Activated CD4-positive, alpha-beta T cell treated with anti-CD3 and anti-CD28 coated beads for 4 hours (primary cell): Measurements from ENCODE around the gene SLC4A1.
A peak's percentile ranks its signal among the peaks of the same experiment; 100 is the strongest.
"Not testable (repeated sequence)": the region's sequence is repeated elsewhere in the genome, so short reads cannot be mapped to it uniquely, and the experiment has no call there.

Experiments
- DNase-seq, 2 donors: peaks; one replicate each; pipeline ENCODE4 v3.0.0-alpha.2; 2020

The SLC4A1 gene

GRCh38 chr17:44255915-44256314 lies 12.0 kb downstream of the SLC4A1 start:
- no peak for DNase-seq

- DNase-seq: no peak
These were observed 13.4 kb downstream of the SLC4A1 start for GRCh38 chr17:44254361-44255095.

- DNase-seq: no peak
These were observed 14.9 kb downstream of the SLC4A1 start for GRCh38 chr17:44253006-44253405.

DNA sequence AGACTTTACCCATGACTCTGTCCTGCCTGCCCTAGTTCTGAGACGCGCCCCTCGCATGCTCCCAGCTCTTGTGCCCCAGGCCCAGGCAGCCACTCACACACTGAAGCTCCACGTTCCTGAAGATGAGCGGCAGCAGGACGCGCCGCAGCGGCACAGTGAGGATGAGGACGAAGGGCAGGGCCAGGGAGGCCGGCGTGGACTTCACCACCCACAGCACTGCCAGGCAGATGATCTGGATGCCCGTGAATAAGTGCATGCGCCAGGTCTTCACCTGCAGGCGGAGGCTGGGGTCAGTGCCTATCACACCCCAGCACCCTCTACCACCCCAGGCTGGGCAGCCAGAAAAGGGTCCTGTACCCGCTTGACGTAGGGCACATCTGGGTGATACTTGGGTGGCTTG lies 16.9 kb downstream of the SLC4A1 start:
- DNase-seq: no peak

DNA sequence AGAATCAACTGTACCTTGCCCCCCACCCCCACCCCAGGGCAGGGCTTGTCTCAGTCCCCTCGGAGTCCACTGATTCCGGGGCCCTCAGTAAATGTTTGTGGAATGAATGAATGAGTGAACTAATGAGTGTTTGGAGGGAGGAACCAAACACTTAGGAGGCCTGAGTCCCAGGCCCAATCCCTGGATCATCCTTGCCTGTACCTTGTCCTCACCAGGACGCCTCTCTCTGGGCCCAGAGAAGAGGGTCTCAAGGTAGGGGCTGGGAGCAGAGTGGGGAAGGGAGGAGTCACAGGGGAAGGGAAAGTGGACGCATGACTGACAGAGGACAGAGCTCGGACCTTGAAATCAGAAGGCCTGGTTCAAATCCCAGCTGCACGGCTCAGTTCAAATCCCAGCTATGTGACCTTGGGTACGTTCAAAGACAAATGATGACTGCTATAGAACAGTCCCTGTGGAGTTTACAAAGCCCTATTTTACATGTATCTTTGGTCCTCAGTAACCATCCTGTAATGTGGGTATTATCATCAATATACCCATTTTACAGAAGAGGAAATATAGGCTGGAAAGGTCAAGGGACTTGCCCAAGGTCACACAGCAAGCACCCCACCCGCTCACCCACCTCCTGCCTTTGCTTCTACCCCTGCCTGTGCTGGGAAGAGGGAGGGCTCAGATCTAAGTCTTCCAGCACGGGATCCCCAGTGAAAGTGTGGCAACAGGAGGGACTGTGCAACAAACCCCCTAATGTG lies 18.3 kb downstream of the SLC4A1 start:
- DNase-seq: no peak

- no peak for DNase-seq
These were observed 19.8 kb downstream of the SLC4A1 start for GRCh38 chr17:44247876-44248736.

GRCh38 chr17:44247440-44247841 lies 20.5 kb downstream of the SLC4A1 start:
- no peak for DNase-seq

- DNase-seq: no peak
These were observed 26.8 kb downstream of the SLC4A1 start for GRCh38 chr17:44241106-44241624.

DNA sequence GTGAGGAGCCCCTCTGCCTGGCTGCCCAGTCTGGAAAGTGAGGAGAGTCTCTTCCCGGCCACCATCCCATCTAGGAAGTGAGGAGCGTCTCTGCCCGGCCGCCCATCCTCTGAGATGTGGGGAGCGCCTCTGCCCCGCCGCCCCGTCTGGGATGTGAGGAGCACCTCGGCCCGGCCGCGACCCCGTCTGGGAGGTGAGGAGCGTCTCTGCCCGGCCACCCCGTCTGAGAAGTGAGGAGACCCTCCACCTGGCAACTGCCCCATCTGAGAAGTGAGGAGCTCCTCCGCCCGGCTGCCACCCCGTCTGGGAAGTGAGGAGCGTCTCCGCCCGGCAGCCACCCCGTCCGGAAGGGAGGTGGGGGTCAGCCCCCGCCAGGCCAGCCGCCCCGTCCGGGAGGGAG lies 30.0 kb downstream of the SLC4A1 start:
- not testable (repeated sequence) for DNase-seq

- no peak for DNase-seq
These were observed 31.4 kb downstream of the SLC4A1 start for GRCh38 chr17:44236444-44236991.

GRCh38 chr17:44235583-44235936 lies 32.4 kb downstream of the SLC4A1 start:
- DNase-seq: no peak

DNA sequence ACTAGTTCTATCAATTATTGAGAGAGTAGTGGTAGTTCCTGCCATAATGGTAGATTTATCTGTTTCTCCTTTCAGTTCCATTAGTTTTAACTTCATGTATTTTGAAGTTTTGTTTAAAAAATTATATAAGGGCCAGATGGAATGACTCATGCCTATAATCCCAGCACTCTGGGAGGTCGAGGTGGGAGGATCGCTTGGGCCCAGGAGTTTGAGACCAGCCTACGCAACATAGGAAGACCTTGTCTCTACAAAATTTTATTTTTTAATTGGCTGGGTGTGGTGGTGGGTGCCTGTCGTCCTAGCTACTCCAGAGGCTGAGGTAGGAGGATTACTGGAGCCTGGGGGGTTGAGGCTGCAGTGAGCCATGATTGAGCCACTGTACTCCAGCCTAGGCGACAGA lies 34.4 kb downstream of the SLC4A1 start:
- no peak for DNase-seq

DNA sequence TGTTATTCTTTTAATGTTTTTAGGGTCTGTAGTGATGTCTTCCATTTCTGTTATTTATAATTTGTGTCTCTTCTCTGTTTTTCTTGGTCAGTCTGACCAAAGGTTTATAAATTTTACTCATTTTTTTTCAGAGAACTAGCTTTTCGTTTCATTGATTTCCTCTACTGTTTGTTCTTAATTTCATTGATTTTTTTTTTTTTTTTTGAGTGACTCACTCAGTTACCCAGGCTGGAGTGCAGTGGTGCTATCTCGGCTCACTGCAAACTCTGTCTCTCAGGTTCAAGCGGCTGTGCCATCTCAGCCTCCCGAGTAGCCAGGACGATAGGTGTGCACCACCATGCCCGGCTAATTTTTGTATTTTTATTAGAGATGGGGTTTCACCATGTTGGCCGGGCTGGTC lies 35.9 kb downstream of the SLC4A1 start:
- DNase-seq: no peak

DNA sequence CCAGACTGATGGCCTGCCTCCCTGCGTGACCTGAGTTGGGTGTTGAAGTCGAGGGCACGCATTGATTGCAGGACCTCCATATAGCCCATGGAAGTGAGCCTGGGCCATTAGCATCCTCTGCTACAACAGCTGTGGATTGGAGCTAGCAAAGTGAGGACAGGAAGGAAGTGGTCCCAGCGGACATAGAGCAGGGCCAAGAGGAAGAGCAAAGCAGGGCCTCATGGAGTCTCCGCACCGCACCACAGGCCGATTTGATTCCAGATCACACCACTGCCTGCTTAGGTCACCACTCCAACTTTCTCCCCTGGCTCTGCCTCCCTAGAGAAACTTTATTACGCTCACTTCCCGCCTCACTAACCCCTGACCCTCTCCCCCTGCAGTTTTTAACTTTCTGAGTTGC lies 37.8 kb downstream of the SLC4A1 start:
- no peak for DNase-seq

DNA sequence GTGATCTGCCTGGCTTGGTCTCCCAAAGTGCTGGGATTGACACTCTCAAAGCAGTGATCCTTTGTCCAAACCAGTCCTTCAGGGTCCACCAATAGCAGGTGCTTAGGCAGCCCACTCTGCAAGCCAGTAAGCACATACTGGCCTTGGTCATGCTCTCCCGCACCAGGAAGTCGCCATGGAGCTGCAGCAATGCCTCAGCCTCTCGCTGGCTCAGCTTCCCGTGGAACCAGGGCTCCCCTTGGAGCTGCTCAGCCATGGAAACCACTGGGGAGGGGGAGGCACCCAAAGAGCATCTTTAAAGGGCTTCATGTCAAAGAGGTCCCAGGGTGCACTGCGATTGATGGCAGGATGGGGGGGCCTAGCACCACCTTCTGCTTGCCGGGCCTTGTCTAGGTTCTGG lies 38.8 kb downstream of the SLC4A1 start:
- no peak for DNase-seq

DNA sequence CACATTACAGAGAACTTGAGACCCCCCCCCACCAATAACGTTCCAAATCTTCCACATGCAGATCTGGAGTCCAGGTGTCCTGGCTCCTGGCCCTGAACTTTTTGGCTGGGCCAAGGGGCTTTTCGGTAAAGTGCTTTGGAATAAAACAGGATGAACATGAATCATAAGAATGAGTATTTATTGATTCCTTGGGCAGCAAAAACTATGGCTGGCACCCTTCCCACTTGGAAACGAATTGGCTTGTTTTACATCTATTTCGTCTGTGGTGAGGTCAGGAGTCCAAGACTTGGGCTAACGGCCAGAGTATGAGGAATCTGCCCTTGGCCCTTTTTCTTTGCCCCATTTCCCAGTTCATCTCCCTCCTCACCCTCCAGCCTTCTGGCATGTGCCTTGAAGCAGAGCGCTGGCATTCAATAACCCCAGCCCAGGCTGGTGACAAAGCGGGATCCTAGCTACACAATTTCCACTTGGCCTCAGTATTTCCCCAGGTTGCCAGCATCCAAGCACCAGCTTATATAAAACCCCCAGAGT lies 44.3 kb downstream of the SLC4A1 start:
- DNase-seq: no peak

DNA sequence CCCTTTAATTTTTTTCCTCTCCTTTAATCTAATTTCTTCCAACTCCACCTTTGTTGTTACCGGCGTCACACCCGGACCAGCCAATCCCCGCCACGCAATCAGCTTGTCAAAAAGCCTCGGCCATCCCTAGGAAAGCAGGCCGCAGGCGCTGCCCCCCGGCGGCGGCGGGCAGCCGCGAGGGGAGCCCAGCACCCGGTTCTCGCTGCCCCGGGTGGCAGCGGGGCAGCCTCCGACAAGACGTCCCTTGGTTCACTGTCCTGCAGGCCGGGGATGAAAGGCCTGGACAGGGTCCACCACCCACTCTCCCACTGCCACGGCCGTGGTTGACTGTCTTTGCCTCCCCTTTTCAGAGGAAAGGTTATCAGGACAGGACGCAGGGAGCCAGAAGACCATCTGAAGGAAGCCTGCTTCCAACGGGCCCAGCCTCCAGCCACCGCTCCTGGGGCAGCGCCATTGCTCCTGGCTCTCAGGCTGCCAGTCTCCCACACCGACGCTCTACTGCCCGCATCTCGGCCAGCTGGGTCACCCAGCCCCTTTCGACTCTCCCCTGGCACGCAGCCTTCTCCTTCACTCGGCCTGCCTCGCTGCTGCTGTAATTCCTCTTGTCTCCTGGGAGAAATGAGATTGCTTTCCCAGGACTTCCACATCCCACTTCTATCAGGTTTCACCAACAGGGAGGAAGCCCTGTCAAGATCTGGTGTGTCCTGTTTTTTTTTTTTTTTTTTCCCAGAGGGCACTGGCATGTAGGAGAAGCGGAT lies 45.6 kb downstream of the SLC4A1 start:
- peak in 1 of 2 donors; percentile 33 for DNase-seq

GRCh38 chr17:44221862-44222111 lies 46.1 kb downstream of the SLC4A1 start:
- DNase-seq: no peak

DNA sequence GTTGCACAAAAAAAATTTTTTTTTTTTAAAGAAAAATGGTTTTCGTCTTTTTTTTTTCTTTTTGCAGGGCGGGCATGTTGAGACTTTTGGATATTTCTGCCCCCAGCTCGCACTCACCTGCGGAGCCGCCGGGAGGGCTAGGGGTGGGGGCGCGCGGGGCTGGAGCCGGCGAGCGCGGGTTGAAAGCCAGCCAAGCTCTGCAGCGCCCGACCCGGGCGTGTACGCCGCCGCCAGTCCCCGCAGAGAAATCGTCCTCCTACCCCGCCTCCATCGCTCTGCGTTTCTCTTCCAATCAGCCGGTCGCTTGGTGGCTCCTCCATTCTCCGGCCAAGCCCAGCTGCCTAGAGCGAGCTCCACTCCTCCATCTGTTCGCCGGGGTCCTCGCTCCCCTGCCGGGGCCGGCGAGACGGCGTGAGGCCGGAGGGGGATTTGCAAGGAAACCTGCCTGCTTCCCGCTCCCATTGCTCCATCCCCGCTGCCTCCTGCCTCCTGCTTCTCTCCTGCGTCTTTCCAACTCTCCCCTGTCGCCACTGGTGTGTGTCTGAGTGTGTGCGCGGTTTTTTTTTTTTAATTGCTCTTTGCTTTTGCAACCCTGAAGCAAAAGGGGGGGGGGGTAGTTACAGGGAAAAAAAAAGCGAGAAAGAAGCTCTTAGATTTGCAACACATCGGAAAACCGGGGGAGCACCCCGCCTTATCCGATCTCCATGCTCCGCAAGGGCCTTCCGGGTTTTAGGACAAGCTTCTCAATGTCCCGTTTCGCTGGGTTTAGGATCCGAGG lies 46.7 kb downstream of the SLC4A1 start:
- peak; percentile 52 to 54 for DNase-seq

GRCh38 chr17:44220213-44221083 lies 47.5 kb downstream of the SLC4A1 start:
- peak; percentile 48 to 57 for DNase-seq
